ENCODE results near the gene CCNB1IP1. TPM values are rescaled to one million over a fixed set of nuclear protein-coding genes. Genes with fewer than 3 reads are reported as not detected.

Gene CCNB1IP1
- total and polyA plus RNA-seq, 2 of the 8 experiments (the other 6 are each of a cell fraction or from before 2014, with no cell fraction given), result 173 to 277 TPM

- Histone ChIP-seq H2BK20ac (ENCODE audit: low read length) (no peak overlapping the region), H4K91ac (replicated peaks; ENCODE audit: insufficient read length, low read length) (no peak overlapping the region), H4K5ac (ENCODE audit: insufficient read length, low read depth, low read length) (no peak overlapping the region), H3K23ac (ENCODE audit: insufficient read length) (no peak overlapping the region), H3K79me1 (ENCODE audit: low read depth, low read length) (no peaks in the 10 kb centered on the region), H3K79me2 (ENCODE audit: control insufficient read depth in 1 of 2, insufficient read depth in 2 of 2, low read length in 2 of 2) (no peaks in the 10 kb centered on the region), H3K4me3 (ENCODE audit: extremely low read depth in 1 of 4, insufficient read depth in 2 of 4, low read depth in 3 of 4, low read length in 4 of 4) (no peak overlapping the region), H3K4me2 (ENCODE audit: insufficient read depth in 1 of 2, low read depth in 2 of 2, low read length in 2 of 2) (no peak overlapping the region), H2BK120ac (replicated peaks; ENCODE audit: low read depth, low read length) (no peak overlapping the region), H3K56ac (replicated peaks; ENCODE audit: insufficient read length, low read depth, low read length) (no peak overlapping the region), H3K36me3 (ENCODE audit: control insufficient read depth in 2 of 4, insufficient read depth in 4 of 4, low read length in 3 of 4) (peaks cover 0 to 19% (median 10%) of the 10 kb centered on the region in 4 experiments; a peak in 7 of 8 replicates), H2BK15ac (ENCODE audit: low read length) (no peak overlapping the region), H3K9me3 (ENCODE audit: insufficient read depth in 2 of 2, low read depth in 1 of 2, low read length in 1 of 2) (no peaks in the 10 kb centered on the region), H2AK5ac (ENCODE audit: low read depth, low read length) (no peak overlapping the region), H3K18ac (ENCODE audit: extremely low read depth, low read length) (no peak overlapping the region), H3K4ac (replicated peaks; ENCODE audit: insufficient read length, low read depth, low read length) (no peak overlapping the region), H3K9ac (replicated peaks in 1 of 4; ENCODE audit: extremely low read depth in 1 of 4, low read depth in 3 of 4, low read length in 3 of 4) (no peak overlapping the region), H3K27ac (ENCODE audit: low read depth, low read length) (no peak overlapping the region), H3K27me3 (replicated peaks in 1 of 4; ENCODE audit: control insufficient read depth in 3 of 4, extremely low read depth in 1 of 4, insufficient read depth in 3 of 4, low read length in 3 of 4) (no peaks in the 10 kb centered on the region), H3K23me2 (ENCODE audit: low read depth, low read length) (no peaks in the 10 kb centered on the region; the same call in 1 of the 2 replicates), H3K4me1 (replicated peaks in 1 of 4; ENCODE audit: control insufficient read depth in 3 of 4, insufficient read depth in 4 of 4, low read length in 3 of 4) (no peaks in the 10 kb centered on the region), H2BK12ac (ENCODE audit: low read depth, low read length) (no peak overlapping the region), H3K14ac (ENCODE audit: insufficient read length) (no peak overlapping the region), H4K20me1 (replicated peaks in 1 of 2; ENCODE audit: control insufficient read depth in 1 of 2, insufficient read depth in 2 of 2, low read length in 2 of 2) (peaks cover 0 to 2% of the 10 kb centered on the region in 2 experiments), H2BK5ac (ENCODE audit: low read depth, low read length) (no peak overlapping the region), H4K8ac (ENCODE audit: extremely low read depth, insufficient read depth, low read length) (no peak overlapping the region; the same call in 1 of the 2 replicates), H2AFZ (ENCODE audit: low read length) (no peak overlapping the region)
- WGBS, 2 experiments (ENCODE audit: extremely low coverage in 1 of 2, insufficient coverage in 1 of 2, insufficient read length in 1 of 2, insufficient replicate concordance in 2 of 2, low coverage in 1 of 2, low lambda C conversion rate in 2 of 2, missing lambda C conversion rate in 1 of 2), result 84% methylated on average over 5 of the region's 5 CpGs; no CpG with 5 or more reads in 1 of the 2 experiments
- FAIRE-seq (no peak), DNase-seq (ENCODE audit: low read depth in 1 of 2, low spot score in 2 of 2) (no peak)
- CTCF ChIA-PET (ENCODE audit: partially characterized antibody), result no interaction called here
- POLR2A ChIA-PET (ENCODE audit: partially characterized antibody), result interaction anchor here (1.3 kb wide), 1 partner anchor 55 kb away, joined by 3 read pairs; no protein-coding TSS in a partner anchor
- TF ChIP-seq CTCF (IDR thresholded peaks at IDR 0.05; ENCODE audit: control extremely low read depth in 1 of 3, insufficient read depth in 1 of 3, low read depth in 1 of 3, low read length in 3 of 3) (no peak), MAFK (IDR thresholded peaks at IDR 0.05; ENCODE audit: low read depth, low read length) (no peak), RXRA (IDR thresholded peaks at IDR 0.05; ENCODE audit: insufficient read depth, low read depth, low read length) (no peak), JUN (IDR thresholded peaks at IDR 0.05; ENCODE audit: low read depth, low read length) (no peak), EZH2 (IDR thresholded peaks at IDR 0.05; ENCODE audit: low read depth, low read length, severe bottlenecking) (no peak), HDAC6 (IDR thresholded peaks at IDR 0.05; ENCODE audit: low read depth, low read length) (no peak), POLR2A (IDR thresholded peaks at IDR 0.05; ENCODE audit: control extremely low read depth in 1 of 2, low read depth in 2 of 2, low read length in 2 of 2) (no peak), SP1 (IDR thresholded peaks at IDR 0.05; ENCODE audit: low read depth, low read length) (no peak), RBBP5 (IDR thresholded peaks at IDR 0.05; ENCODE audit: borderline replicate concordance, low read depth, low read length) (no peak), SUZ12 (IDR thresholded peaks at IDR 0.05; ENCODE audit: low read length) (no peak), NRF1 (IDR thresholded peaks at IDR 0.05; ENCODE audit: low read depth, low read length) (no peak), JUND (IDR thresholded peaks at IDR 0.05; ENCODE audit: low read length) (no peak)
Observed at GRCh38 chr14:20372796-20373195, 39.7 kb upstream of the CCNB1IP1 start.
